ENCODE data around the gene FAP.

DNA sequence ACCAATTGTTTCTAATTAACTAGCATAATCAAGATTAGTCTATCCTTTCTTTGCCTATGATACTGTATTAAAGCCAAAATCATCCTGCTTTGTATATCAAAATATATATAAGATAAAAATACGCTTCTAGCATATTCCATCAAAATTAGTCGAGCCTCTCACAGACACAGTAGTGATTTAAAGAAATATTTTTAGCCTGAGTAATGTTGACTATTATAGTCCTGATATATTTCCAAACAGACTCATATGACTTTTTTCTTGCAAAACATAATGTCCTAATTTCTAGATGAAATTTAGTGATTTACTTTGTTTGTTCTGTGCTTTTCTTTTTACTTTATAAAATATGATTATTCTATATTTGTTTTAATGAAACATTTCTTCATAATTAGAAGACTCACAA is 30.9 kb downstream of the FAP start:
- TF ChIP-seq CTCF (IDR thresholded peaks at IDR 0.05): no peak
- no peak for TF ChIP-seq POLR2A (IDR thresholded peaks at IDR 0.05)
